ENCODE data around the gene MAP3K6. TPM values are rescaled to one million over a fixed set of nuclear protein-coding genes. Genes with fewer than 3 reads are reported as not detected.
A peak's percentile ranks its signal among the peaks of the same experiment; 100 is the strongest.
"Not testable (repeated sequence)": the region's sequence is repeated elsewhere in the genome, so short reads cannot be mapped to it uniquely, and the experiment has no call there.

Gene MAP3K6
- total and polyA plus RNA-seq, 4 experiments from 2014 or later: 4.5 to 11.7 (median 8.5) TPM

DNA sequence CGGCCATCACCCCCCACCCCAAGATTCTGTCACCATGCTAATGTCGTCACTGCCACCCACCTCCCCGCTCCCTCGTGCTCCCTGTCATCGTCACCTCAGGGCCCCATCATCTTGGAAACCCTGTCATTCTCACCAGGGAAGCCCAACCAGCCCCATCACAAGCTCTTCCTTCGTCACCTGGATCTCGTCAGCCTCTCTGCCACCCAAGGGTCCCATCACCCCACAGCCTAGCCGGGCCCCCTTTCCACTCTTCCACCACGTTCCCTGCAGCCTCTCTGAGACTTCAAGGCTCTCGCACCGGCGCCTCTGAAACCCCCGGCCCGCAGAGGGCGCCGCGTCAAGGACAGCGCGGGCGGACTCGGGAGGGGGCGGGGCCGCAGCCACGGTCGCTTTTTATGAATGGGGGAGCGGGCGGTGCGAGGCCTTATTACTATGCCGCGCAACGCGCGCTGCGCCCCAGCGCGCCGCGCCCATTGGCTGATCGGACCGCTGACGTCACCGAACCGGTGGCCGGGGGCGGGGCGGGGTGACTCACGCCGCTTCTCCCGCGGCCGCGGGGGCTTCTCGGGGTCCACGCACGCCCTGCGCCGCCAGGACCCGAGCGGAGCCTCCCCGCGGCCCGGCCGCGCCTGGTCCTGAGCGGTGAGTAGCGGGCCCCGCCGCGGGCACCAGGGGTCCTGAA, 25.5 kb upstream of the MAP3K6 start, which contains the start of gene GPR3:
TSS of gene GPR3 (plus strand) at position 527 of the 682 bp plus-strand sequence. CDS start 1,177 bp downstream, outside the sequence.
- peak; percentile 88 to 92 (median 89) for DNase-seq
- H3K9me3 ChIP-seq (ENCODE audit: control insufficient read depth in 1 of 2, low read length in 2 of 2): no peaks in the 10 kb centered on the region
- H3K27ac ChIP-seq (ENCODE audit: low read depth, low read length): peak within 1 kb of the TSS; percentile 42
- ChIA-PET POLR2A (ENCODE audit: partially characterized antibody) (interaction anchor here (0.7 to 1.3 kb wide), 3 partner anchors 50 to 271 kb away, joined by 3 to 5 read pairs (median 4); partner anchors contain the start of gene SYTL1), CTCF (ENCODE audit: partially characterized antibody) (interaction anchor here (0.5 to 12.1 kb wide), 12 partner anchors 30 to 277 kb away, joined by 3 to 325 read pairs (median 6); no protein-coding TSS in a partner anchor)
- H3K36me3 ChIP-seq (ENCODE audit: insufficient read depth, low read length): no peaks in the 10 kb centered on the region
- peaks cover 26% of the 10 kb centered on the region for H3K4me1 ChIP-seq (ENCODE audit: insufficient read depth, low read length)
- peak within 1 kb of the TSS; percentile 79 to 93 (median 84) for H3K4me3 Mint-ChIP-seq
- peaks cover 1 to 4% of the 10 kb centered on the region in 2 donors for H3K27me3 Mint-ChIP-seq
- peaks cover 11 to 30% (median 17%) of the 10 kb centered on the region in 4 donors for H3K4me1 Mint-ChIP-seq
- H3K36me3 Mint-ChIP-seq: no peaks in the 10 kb centered on the region
- intact Hi-C loops (cut with micrococcal nuclease): loop anchor here (1.0 to 2.0 kb wide), 3 partner anchors 214 to 289 kb away; no protein-coding TSS in a partner anchor
- H3K4me3 ChIP-seq (ENCODE audit: low read length in 2 of 2): peak within 1 kb of the TSS; percentile 17 to 68
- H3K27me3 ChIP-seq (ENCODE audit: insufficient read depth, low read length): no peaks in the 10 kb centered on the region
- peak within 1 kb of the TSS; percentile 58 to 97 (median 94) for H3K27ac Mint-ChIP-seq
- H3K9me3 Mint-ChIP-seq: peaks cover 0 to 1% (median 0%) of the 10 kb centered on the region in 8 donors

DNA sequence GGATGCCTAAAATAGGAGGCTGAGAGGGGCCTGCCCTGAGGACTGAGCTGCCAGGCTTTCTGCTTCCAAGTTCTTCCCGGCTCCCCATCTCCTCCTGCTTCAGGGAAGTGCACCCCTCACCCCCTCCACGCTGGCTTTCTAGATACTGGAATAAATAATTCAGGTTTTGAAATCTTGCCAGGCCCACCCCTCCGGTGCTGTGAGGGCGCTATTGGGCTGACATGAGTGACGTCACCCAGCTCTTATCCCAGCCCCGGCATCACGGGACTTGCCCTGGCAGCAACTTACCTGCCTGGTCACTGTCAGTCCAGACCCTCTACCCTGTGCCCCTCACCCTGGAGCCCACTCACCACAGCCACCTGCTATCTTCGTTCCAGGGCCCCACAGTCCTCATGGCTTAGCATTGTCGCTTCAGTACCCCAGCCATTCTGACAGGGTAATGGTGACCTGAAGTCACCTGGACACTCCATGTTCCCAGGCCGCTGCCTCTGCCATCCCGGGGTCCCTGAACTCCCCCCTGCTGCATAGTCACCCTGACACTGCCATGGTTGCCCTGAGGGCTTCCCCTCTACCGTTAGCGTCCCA, 24.8 kb upstream of the MAP3K6 start:
- peak in 1 of 5 donors; percentile 55 for DNase-seq
- POLR2A ChIA-PET (ENCODE audit: partially characterized antibody): interaction anchor here (0.6 to 1.3 kb wide), 7 partner anchors 26 to 271 kb away, joined by 3 to 5 read pairs (median 3); partner anchors contain the start of gene SYTL1

DNA sequence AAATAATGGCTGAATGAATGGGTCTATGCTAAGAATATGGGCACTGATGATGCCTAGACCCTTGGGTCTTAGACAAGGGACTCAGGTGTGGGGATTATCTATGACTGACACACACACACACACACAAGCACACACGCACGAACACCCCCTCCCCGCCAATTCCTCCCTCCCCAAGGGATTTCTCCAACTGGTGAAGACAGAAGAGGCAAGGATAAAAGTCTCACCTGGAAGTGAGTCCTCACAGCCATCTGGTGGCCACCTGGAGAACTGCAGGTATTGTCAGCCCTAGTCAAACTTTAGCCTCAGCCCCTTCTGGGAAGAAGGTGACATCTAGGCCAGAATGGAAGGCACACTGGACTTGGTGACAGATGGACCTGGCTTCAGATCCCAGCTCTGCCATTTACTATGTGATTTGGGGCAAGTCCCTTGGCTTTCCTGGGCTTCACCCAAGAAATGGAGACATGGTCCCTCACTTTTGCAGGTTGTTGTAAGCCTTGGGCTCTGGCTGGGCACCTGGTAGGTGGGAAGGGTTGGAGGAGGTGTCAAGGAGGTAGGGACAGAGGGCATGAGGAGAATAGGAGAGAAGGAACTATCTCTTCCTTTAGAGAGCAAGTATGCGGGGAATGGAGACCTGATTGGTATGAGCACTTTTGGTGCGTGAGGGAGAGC, 21.7 kb upstream of the MAP3K6 start:
- Histone ChIP-seq H3K27ac (ENCODE audit: low read depth, low read length) (no peak overlapping the region), H3K36me3 (ENCODE audit: insufficient read depth, low read length) (no peaks in the 10 kb centered on the region), H3K9me3 (ENCODE audit: control insufficient read depth in 1 of 2, low read length in 2 of 2) (no peaks in the 10 kb centered on the region), H3K4me1 (ENCODE audit: insufficient read depth, low read length) (peaks cover 16% of the 10 kb centered on the region), H3K4me3 (ENCODE audit: low read length in 2 of 2) (no peak overlapping the region), H3K27me3 (ENCODE audit: insufficient read depth, low read length) (no peaks in the 10 kb centered on the region)
- Mint-ChIP-seq H3K27me3 (peaks cover 3 to 4% of the 10 kb centered on the region in 2 donors), H3K36me3 (no peaks in the 10 kb centered on the region), H3K4me1 (peaks cover 10 to 17% (median 14%) of the 10 kb centered on the region in 4 donors), H3K9me3 (no peaks in the 10 kb centered on the region), H3K27ac (peak overlapping the region in 4 of 7 donors; percentile 1 to 87 (median 76)), H3K4me3 (peak overlapping the region in 1 of 8 donors; percentile 35)
- POLR2A ChIA-PET (ENCODE audit: partially characterized antibody): no interaction called here
- DNase-seq: peak; percentile 69 to 74 (median 70)
- intact Hi-C loops (cut with micrococcal nuclease): loop anchor here (1.0 to 2.0 kb wide), 4 partner anchors 24 to 87 kb away; no protein-coding TSS in a partner anchor
- CTCF ChIA-PET (ENCODE audit: partially characterized antibody): interaction anchor here (0.6 to 12.1 kb wide), 20 partner anchors 9 to 344 kb away, joined by 3 to 325 read pairs (median 4); partner anchors contain the start of gene MAP3K6

More for the DNA sequence above, 24.8 kb upstream of the MAP3K6 start:
- Histone ChIP-seq H3K4me1 (ENCODE audit: insufficient read depth, low read length) (peaks cover 26% of the 10 kb centered on the region), H3K27me3 (ENCODE audit: insufficient read depth, low read length) (no peaks in the 10 kb centered on the region), H3K9me3 (ENCODE audit: control insufficient read depth in 1 of 2, low read length in 2 of 2) (no peaks in the 10 kb centered on the region), H3K27ac (ENCODE audit: low read depth, low read length) (no peak overlapping the region), H3K36me3 (ENCODE audit: insufficient read depth, low read length) (no peaks in the 10 kb centered on the region), H3K4me3 (ENCODE audit: low read length in 2 of 2) (peak overlapping the region in 1 of 2 donors; percentile 68)
- CTCF ChIA-PET (ENCODE audit: partially characterized antibody): interaction anchor here (0.6 to 12.1 kb wide), 12 partner anchors 29 to 278 kb away, joined by 3 to 325 read pairs (median 6); no protein-coding TSS in a partner anchor
- Mint-ChIP-seq H3K36me3 (no peaks in the 10 kb centered on the region), H3K27me3 (peaks cover 1 to 4% of the 10 kb centered on the region in 2 donors), H3K27ac (peak overlapping the region; percentile 31 to 97 (median 94)), H3K9me3 (peaks cover 0 to 1% (median 0%) of the 10 kb centered on the region in 8 donors), H3K4me3 (peak overlapping the region; percentile 79 to 93 (median 84)), H3K4me1 (peaks cover 11 to 30% (median 17%) of the 10 kb centered on the region in 4 donors)
- intact Hi-C loops (cut with micrococcal nuclease): loop anchor here (1.0 to 2.0 kb wide), 3 partner anchors 215 to 289 kb away; no protein-coding TSS in a partner anchor

DNA sequence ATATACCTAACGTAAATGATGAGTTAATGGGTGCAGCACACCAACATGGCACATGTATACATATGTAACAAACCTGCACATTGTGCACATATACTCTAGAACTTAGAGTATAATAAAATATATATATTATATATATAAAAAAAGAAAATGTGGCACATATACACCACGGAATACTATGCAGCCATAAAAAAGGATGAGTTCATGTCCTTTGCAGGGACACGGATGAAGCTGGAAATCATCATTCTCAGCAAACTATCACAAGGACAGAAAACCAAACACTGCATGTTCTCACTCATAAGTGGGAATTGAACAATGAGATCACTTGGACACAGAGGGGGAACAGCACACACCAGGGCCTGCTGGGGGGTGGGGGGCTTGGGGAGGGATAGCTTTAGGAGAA, 18.0 kb upstream of the MAP3K6 start:
- H3K27me3 Mint-ChIP-seq; H3K4me1 Mint-ChIP-seq; H3K27me3 ChIP-seq (ENCODE audit: insufficient read depth, low read length); H3K4me3 Mint-ChIP-seq; H3K27ac Mint-ChIP-seq; H3K36me3 Mint-ChIP-seq; H3K36me3 ChIP-seq (ENCODE audit: insufficient read depth, low read length); H3K4me3 ChIP-seq (ENCODE audit: low read length in 2 of 2); DNase-seq; H3K9me3 Mint-ChIP-seq; intact Hi-C loops (cut with micrococcal nuclease); H3K9me3 ChIP-seq (ENCODE audit: control insufficient read depth in 1 of 2, low read length in 2 of 2); H3K27ac ChIP-seq (ENCODE audit: low read depth, low read length); H3K4me1 ChIP-seq (ENCODE audit: insufficient read depth, low read length): not testable (repeated sequence)
- ChIA-PET POLR2A (ENCODE audit: partially characterized antibody) (interaction anchor here (0.9 kb wide), 1 partner anchor 84 kb away, joined by 3 read pairs; no protein-coding TSS in a partner anchor), CTCF (ENCODE audit: partially characterized antibody) (interaction anchor here (1.1 to 12.1 kb wide), 4 partner anchors 18 to 283 kb away, joined by 3 to 325 read pairs (median 67); partner anchors contain the start of gene MAP3K6)

DNA sequence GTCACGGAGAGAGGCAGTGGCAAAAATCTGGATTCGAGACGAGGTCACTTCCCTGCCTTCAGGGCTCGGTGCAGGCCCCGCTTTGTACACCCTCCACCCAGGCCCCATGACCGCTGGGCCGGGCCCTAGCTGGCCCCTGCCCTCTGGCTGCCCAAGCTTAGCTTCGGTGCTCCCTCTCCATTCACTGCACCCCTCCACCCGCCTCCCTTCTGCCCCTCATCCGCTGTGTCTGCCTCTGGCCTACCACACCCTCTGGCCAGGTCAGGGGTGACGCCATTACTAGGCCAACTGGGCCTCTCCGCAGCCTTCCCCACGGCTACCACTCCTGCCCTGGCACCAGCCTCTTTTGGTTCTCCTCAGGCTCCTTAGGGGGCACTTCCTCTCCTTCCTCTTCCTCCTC, 16.9 kb upstream of the MAP3K6 start:
- Mint-ChIP-seq H3K27ac (no peak overlapping the region), H3K4me1 (peaks cover 0 to 5% (median 4%) of the 10 kb centered on the region in 4 donors), H3K4me3 (no peak overlapping the region), H3K27me3 (peaks cover 2 to 5% of the 10 kb centered on the region in 2 donors), H3K36me3 (no peaks in the 10 kb centered on the region), H3K9me3 (no peaks in the 10 kb centered on the region)
- no peaks in the 10 kb centered on the region for H3K9me3 ChIP-seq (ENCODE audit: control insufficient read depth in 1 of 2, low read length in 2 of 2)
- H3K36me3 ChIP-seq (ENCODE audit: insufficient read depth, low read length): no peaks in the 10 kb centered on the region
- H3K4me1 ChIP-seq (ENCODE audit: insufficient read depth, low read length): no peaks in the 10 kb centered on the region
- no peak overlapping the region for H3K4me3 ChIP-seq (ENCODE audit: low read length in 2 of 2)
- CTCF ChIA-PET (ENCODE audit: partially characterized antibody): interaction anchor here (1.1 to 12.1 kb wide), 5 partner anchors 17 to 86 kb away, joined by 3 to 325 read pairs (median 9); partner anchors contain the start of gene MAP3K6
- no peak for DNase-seq
- intact Hi-C loops (cut with micrococcal nuclease): no loop called here
- no peak overlapping the region for H3K27ac ChIP-seq (ENCODE audit: low read depth, low read length)
- H3K27me3 ChIP-seq (ENCODE audit: insufficient read depth, low read length): no peaks in the 10 kb centered on the region
- POLR2A ChIA-PET (ENCODE audit: partially characterized antibody): interaction anchor here (0.9 to 1.1 kb wide), 2 partner anchors 26 to 83 kb away, joined by 3 to 4 read pairs; no protein-coding TSS in a partner anchor

DNA sequence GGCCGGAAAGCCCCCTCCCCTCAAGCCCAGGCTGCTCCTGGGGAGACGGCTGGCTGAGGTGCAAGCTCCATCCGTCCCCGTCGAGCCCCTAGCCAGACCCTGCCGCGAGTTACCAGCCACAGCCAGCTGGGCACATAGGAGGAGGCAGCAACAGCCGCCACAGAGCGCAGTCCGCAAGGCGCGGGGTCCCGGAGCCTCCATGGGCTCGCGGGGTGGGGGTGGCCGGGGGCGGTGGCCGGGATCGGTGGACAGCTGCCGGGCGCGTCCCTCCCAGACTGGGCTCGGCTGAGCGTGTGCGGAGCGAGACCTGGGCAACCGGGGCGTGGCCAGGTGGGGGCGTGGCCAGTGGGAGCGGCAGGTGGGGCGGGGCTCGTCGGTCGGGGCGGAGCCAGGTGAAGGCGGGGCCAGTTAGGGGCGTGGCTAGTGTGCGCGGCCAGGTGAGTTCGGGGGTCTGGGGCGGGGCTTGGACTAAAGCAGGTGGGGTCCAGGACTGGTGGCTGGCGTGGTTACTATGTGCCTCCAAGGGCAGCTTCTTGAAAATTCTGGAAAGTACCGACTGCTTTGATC, 16.4 kb upstream of the MAP3K6 start, which contains the start of gene CD164L2:
TSS of gene CD164L2 (minus strand) at position 295 of the 567 bp plus-strand sequence. CDS start at position 201, 94 bp downstream.
- Mint-ChIP-seq H3K36me3 (no peaks in the 10 kb centered on the region), H3K9me3 (no peaks in the 10 kb centered on the region), H3K27me3 (peaks cover 1 to 2% of the 10 kb centered on the region in 2 donors), H3K4me3 (peak within 1 kb of the TSS in 2 of 8 donors; percentile 15 to 31), H3K27ac (peak within 1 kb of the TSS in 1 of 7 donors; percentile 61), H3K4me1 (peaks cover 0 to 2% (median 0%) of the 10 kb centered on the region in 4 donors)
- no peaks in the 10 kb centered on the region for H3K9me3 ChIP-seq (ENCODE audit: control insufficient read depth in 1 of 2, low read length in 2 of 2)
- H3K27ac ChIP-seq (ENCODE audit: low read depth, low read length): no peak within 1 kb of the TSS
- CTCF ChIA-PET (ENCODE audit: partially characterized antibody): interaction anchor here (1.1 to 12.1 kb wide), 4 partner anchors 26 to 85 kb away, joined by 3 to 325 read pairs (median 70); no protein-coding TSS in a partner anchor
- DNase-seq: peak in 3 of 5 donors; percentile 36 to 52 (median 36)
- H3K36me3 ChIP-seq (ENCODE audit: insufficient read depth, low read length): no peaks in the 10 kb centered on the region
- no peaks in the 10 kb centered on the region for H3K27me3 ChIP-seq (ENCODE audit: insufficient read depth, low read length)
- H3K4me1 ChIP-seq (ENCODE audit: insufficient read depth, low read length): no peaks in the 10 kb centered on the region
- POLR2A ChIA-PET (ENCODE audit: partially characterized antibody): interaction anchor here (1.1 kb wide), 1 partner anchor 26 kb away, joined by 4 read pairs; no protein-coding TSS in a partner anchor
- intact Hi-C loops (cut with micrococcal nuclease): no loop called here
- no peak within 1 kb of the TSS for H3K4me3 ChIP-seq (ENCODE audit: low read length in 2 of 2)
